IPS DF 4.7 (cell line): ENCODE measurements around the gene MTA1.

Experiments used
- DNase-seq: peaks from one replicate; pipeline ENCODE4 v3.0.0-alpha.2; 2013; ENCODE audit warnings: low spot score; ENCODE audit errors: extremely low read depth

The MTA1 gene

DNA sequence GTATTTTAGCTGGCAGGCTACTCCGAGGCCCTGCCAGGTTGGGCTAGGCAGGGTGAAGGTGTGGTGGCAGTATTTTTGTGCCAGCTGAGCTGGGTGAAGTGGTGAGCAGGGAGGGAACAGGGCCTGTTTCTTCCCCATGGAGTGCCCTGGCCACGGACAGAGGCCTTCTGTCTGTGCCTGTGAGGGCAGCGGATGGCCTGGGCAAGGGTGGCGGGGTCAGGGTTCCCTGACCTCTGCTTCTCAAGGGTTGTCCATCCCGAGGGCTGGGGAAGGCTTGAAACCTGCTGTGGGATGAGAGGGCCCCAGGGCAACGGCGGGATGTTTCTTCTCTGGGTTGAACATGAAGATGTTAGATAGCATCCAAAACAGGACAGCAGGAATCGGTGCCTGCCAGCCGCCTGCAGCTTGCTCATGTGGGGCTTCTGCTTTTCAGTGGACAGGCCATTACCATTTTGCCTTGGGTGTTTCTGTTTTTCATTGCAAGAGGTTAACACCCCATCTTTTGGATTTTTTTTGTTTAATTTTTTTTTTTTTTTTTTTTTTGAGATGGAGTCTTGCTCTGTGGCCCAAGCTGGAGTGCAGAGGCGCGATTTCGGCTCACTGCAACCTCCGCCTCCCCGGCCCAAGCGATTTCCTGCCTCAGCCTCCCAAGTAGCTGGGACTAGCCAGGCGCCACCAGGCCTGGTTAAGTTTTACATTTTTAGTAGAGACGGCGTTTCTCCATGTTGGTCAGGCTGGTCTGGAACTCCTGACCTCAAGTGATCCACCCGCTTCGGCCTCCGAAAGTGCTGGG, 3.3 kb downstream of the MTA1 start:
- no peak for DNase-seq

DNA sequence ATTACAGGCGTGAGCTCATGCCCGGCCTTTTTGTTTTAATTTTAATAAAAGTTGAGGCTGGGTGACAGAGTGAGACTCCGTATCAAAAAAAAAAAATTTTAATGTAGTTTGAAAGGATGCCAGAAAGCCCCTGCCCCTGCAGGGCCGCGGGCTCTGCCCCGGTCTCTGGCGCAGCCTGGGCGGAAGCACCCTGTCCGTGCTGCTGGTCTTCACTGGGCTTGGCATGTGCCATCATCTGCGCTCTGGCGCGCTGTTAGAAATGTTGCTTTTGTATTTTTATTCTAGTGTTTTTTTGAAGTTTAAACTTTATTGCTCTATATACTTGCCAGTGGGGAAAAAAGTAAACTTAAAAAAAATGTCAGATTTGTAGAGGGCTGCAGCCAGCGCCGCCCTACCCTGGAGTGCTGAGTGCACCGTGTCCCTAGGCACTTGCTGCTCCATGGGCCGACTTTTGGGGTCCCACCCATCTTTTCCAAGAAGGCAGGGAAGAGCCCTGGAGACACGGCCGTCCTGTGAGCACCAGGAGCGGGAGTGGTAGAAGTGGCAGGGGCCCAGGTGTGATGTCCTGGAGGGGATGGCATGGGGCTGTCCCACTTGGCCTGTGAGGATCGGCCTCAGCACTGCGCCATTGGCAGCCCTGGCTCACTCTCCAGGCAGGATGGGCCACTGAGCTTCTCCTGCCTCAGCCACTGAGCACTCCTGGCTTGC, 4.0 kb downstream of the MTA1 start:
- DNase-seq: no peak

DNA sequence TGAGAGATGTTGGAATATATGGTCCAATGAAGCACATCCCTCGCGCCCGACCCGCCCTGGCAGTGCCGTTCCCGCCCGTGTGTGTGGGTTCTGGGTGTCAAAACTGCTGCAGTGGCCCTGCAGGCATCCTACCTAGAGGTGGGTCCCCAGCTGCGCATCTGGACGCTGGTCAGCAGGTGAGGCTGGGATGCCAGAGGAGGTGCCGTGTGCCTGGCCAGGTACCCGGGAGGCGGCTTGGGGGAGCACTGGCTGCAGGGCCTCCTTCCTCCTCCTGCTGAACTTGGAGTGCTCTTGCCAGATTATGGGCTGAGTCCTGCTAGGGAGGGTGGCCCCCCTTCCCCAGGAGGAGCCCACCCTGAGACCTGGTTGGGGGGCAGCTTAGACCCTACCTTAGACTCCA, 5.2 kb downstream of the MTA1 start:
- no peak for DNase-seq

DNA sequence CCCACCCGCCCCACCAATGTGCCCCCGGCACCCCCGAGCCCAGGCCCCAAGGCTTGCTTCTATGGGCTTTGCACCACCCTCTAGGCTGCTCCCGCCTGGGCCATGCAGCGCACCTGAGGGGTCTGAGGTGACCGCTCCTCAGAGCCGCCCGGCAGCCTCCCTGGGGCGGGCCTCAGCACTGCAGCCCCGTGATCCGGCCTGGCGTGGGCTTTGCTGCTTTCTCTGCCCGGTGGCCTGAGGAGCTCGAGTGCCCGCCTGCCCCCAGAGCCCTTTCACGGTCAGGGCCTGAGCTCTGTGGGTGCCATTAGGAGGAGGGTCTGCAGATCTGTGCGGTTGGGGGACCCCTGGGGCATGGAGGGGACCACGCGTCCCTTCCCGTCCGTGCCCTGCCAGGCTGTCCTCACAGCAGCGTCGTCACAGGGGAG, 6.2 kb downstream of the MTA1 start:
- no peak for DNase-seq

DNA sequence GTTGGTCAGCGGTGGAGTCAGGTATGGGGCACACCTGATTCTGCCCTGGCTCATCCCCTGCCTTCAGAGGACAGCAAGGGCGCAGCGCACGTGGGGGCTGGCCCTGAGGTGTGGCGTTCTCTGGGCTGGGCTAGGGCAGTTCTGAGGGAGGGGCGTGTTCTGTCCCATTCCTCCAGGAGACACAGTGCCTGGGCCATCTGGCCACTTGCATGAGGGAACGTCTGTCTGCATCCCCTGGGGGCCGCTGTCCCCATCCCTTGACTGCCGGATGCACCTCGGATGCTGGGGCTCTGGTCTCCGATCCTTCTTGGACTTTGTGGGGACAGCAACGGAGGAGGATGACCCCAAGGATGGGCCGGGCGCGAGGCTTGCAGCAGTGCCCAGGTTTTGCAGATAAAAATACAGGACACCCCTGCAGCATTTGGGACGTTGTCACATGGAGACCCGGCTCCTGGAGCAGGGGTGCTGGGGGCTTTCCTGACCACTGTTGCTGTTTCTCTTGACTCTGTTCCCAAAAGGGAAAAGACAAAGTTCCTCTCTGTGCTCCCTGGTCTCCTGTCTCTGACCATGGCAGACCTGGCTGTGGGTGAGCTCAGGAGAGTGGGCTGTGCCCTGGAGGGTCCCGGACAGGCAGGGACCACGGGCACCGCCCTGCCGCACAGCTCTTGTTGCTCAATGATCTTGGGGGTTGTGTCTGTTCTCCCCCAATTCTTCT, 6.9 kb downstream of the MTA1 start:
- no peak for DNase-seq

DNA sequence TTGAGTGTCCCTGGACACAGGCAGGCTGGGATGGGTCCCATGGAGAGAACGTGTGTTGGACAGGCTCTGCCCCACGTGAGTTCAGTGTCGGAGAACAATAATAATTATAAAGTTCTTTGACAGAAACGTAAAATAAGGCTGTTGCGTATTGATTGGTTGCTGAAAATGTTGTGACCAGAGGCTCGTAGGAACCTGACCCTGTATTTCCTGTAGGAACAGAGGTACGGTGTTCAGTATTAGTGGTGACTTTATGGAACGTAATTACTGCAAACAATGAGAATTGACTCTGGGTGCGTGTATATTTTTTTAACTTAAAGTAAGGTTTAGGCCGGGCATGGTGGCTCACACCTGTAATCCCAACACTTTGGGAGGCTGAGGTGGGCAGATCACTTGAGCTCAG, 7.8 kb downstream of the MTA1 start:
- DNase-seq: no peak

DNA sequence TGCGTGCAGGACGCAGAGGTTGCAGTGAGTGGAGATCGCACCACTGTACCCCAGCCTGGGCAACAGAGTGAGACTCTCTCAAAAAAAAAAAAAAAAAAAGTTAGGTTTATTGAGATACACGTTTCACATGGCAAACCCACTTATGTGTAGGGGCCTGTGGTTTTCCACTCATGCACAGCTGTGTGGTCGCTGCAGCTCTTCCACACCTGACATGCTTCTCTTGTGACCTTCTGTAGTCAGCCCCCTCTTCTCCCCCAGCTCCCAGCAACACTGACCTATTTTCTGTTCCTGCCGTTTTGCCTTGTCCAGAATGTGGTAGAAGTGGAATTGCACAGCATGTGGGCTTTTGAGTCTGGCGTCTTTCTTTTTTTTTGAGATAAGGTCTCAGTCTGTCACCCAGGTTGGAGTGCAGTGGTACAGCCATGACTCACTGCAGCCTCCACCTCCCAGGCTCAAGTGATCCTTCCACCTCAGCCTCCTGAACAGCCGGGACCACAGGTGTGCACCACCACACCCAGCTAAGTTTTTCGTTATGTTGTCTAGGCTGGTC, 8.4 kb downstream of the MTA1 start:
- DNase-seq: no peak

DNA sequence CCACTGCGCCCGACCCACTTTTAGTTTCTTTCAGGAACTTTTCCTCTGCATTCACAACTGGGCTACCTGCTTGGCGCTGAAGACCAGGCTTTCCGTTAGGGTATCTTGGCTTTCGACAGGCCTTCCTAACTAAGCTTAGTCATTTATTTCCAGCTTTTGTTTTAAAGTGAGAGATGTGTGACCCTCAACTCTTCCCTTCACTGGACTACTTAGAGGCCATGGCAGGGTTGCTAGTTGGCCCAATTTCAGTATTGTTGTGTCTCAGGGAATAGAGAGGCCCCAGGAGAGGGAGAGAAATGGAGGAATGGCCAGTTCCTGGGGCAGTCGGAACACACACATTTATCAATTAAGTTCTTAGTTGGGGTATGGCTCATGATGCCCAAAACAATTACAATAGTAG, 10.4 kb downstream of the MTA1 start:
- DNase-seq: no peak

DNA sequence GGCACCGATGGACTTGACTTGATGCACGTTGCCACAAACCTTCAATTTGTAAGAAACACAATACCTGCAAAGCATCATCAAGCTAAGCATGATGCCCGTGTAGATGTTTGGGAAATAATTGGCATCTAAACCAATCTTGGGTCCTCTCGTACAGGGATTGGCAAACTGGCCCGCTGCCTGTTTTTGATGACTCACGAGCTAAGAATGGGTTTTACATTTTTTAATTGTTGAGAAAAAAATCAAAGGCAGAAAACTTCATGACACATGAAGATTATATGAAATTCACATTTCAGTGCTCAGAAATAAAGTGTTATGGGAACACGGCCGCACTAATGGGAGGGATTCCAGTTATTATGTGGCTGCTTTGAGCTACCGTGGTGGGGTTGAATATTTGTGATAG, 10.9 kb downstream of the MTA1 start:
- no peak for DNase-seq

DNA sequence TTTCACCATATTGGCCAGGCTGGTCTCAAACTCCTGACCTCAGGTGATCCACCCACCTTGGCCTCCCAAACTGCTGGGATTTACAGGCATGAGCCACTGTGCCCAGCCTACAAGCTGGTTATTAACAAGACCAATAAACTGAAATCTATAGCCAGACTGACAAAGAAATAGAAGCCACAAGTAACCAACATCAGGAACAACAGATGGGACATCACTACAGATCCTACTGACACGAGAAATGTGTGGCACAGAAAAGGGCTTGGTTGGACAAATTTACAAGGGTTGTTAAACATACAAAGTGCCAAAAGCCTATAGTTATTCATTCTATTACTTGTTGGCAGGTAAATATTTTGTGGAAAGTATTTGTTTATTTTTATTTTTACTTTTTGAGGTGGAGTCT, 11.6 kb downstream of the MTA1 start:
- DNase-seq: no peak

DNA sequence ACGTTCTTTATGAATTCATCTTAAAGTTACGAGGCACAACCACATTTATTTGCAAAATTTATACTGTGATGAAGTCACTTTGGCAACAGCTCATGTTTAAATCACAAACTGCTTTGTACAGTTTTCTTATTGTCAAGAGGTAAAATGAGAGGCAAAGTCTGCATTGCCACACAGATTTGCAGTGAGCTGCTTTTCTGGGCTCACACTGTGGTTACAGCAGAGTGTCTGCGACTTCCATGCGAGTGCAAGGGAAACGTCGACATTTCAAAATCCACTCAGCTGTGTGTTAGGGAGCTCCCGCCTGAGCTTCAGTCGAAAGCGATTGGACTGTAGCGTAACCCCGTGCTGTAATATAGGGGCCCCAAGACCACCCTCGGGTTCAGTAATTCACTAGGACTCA, 13.0 kb downstream of the MTA1 start:
- DNase-seq: no peak

DNA sequence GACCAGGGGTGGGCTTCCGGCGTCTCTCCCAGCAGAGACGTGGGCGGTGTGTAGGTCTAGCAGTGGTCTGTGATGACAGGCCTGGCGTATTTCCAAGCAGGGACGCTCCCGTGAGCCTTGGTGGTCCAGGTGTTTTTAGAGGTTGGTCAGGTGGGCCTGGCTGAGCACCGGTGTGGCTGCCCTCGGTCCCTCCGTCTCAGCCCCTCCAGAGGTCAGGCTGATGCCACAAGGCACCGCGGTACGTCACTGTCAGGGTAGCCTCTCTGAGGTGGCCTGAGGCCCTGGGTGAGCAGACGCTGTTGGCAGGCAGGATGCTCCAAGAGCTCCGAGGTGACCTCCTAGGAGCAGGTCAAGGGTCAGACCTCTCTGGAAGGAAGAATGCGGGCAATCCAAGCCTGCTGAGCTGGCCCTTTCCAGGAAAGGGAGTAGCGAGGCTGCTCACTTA, 13.6 kb downstream of the MTA1 start:
- no peak for DNase-seq

DNA sequence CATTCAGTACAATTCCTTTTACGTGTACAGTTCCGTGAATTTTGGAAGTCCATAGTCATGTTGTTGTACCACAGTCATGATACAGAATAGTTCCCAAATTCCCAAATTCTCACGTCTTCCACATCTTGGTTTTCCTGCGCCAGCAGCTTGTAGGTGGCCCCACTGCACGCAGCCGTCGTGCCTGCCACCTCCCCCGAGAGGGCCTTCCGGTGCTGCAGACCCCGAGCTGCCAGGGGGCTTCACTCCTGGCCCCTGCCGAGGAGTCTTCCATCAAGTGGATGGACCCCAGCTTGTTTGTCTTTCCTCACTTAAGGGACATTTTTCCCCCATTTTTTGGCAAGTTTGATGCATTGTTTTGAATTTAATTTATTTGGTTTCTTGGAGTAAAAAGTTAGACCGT, 16.8 kb downstream of the MTA1 start:
- no peak for DNase-seq

DNA sequence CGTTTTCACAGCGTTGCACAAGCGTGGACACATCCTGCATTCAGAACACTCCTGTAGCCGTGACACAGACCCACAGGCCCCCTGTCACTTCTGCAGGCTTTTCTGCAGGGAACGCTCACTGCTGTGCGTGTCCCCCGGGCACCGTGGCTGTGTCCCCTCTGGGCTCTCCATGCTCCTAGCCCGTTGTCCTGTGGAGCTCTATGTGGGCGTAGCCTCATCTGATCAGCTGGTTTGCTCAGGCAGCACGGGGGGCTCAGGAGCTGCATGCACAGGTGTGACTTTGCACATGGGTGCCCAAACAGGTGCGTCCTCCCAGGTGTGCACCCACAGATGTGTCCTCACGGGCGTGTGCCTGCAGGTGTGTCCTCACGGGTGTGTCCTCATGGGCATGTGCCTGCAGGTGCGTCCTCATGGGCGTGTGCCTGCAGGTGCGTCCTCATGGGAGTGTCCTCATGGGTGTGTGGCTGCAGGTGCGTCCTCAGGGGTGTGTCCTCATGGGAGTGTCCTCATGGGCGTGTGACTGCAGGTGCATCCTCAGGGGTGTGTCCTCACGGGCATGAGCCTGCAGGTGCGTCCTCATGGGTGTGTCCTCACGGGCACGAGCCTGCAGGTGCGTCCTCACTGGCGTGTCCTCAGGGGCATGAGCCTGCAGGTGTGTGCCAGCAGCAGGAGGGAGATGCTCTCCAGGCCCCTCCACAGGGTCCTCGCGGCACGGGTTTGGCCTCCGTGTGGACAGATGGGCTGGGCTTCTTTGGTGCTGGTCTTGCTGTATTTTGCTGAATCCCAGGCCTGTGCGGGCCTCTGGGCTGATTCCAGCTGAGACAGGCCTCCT, 17.5 kb downstream of the MTA1 start:
- no peak for DNase-seq

DNA sequence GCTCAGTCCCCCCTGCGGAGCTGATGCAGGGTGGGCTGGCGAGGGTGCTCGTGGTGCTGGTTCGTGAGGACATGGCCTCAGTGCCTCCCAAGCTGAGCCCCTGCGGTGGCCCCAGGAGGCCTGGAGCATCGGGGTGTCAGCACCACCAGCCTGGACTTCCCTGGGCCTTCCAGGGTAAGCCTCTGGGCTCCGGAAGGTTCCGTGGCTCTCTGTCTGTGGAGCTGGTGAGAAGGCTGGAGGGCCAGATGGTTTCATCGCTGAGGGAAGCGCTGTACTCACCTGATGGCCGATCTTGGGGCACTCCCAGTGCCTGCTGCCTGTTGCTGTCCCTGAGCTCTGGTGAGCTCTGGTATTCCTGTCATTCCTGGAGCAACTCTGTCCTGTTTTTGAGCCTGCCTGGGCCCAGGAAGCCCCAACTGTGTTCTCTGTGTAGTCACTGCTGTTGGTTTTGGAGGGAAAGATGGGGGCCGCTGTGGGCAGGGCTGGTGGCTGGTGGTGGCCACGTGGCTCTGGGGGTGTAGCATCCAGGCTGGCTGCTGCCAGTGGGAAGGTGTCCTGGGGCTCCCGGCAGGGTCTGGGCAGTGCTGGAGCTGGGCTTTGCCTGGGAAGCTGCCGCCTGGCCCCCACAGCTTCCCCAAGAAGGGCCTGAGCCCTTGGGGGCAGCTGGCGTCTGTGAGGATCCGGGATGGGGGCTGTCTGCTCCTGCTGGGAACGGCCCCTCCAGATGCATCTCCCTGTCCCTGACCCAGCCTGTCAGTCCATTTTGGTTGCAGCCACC, 18.3 kb downstream of the MTA1 start:
- DNase-seq: no peak

DNA sequence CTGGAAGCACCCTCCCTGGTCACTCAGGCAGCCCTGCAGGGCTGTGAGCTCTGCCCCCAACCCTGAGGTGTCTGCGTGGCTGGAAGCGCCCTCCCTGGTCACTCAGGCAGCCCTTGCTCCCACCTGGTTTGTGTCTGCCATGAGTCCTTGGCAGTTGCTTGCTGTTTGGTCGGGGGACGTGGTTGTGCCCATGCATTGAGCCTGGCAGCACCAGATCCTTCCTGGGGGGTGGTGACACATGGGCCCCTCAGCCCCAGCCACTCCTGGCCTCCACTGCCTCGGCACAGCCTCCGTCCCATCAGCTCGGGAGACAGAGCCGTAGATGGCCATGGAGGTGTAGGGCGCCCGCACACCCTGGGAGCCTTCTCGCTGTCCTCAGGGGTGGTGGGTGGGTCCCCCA, 19.6 kb downstream of the MTA1 start:
- no peak for DNase-seq

DNA sequence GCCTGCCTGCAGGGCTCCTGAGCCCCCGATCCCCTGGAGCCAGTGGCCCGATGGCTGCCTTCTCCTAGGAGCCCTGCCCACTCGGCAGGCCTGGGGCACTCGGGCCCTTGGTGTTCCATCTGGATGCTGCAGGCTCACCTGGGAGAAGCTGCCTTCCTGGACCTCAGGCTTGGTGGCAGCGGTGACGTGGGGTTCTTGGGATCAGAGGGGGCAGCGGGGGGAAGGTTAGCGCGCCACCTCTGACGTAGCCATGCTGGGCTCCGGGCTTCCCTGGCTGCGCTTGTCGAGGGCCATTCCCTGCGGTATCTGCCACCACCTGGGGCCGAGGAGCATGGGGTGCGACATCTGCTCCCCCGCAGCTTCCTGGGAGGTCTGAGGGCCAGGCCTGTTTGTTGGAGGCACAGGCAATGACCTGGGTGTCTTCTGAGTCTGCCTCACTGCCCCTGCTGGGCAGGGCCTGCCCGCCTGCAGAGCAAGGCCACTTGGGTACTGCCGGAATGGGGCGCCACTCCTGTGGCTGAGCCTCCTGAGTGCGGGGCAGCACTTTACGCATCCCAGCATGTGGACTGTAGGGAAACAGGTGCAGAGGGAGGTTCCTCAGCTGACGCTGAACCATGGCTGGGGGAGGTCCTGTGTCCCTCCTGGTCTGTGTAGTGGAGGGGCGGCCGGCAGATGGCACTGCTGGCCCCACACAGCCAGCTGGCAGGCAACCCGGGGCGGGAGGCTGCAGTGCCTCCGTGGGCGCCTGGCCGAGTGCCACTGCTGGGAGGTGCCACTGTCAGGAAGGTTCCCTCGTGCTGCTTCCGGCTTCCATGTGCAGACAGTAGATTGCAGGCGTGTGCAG, 20.3 kb downstream of the MTA1 start:
- DNase-seq: no peak

DNA sequence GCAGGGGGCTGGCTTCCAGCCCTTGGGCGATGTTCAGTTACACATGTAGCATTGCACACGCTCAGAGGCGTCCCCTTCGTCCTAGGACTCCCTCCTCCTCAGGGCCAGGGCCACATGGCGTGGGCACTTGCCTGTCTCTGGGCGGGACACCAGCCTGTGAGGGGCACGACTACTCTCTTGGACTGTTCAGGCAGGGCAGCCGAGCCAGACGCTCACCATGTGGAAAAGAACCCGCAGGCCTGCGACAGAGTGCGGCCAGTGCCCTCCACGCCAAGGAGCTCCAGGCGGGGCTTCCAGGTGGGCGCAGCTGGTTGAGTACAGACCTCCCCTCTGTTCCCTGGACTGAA, 20.9 kb downstream of the MTA1 start:
- DNase-seq: no peak

DNA sequence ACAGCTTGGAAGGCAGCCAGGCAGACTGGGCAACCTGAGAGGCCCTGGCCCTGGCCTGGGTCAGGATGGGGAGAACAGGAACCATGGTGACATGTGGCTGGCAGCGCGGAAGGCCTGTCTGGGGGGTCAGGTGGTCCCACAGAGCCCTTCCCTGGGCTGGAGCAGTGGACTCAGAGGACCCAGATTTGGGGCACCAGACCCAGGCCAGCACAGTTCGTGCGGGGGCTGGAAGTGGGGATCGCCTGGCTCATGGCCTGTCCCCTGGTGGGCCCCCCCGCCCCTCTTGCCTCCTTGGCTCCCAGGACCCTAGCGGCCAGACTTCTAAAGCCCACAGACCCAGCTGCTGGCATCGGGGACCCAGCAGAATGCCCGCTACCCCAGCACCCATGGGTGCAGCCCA, 21.4 kb downstream of the MTA1 start:
- DNase-seq: no peak

DNA sequence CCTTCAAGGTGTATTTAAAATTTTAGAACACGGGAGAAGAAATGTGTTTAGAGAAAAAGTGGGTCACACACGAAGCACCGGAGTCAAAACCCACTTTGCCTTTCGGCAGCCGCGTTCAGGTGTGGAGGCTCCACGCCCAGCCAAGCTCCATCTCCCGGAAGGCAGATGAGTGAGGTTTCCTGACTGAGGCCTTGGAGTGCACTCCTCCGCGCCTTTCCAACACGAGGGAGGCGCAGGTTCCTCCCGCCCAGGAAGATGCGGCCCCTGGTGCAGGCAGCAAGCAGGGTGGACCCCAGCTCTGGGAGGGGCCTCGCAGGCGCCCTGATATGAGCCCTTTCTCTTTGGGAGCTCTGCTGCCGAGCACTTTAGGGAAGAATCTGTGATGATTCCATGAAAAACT, 22.5 kb downstream of the MTA1 start:
- no peak for DNase-seq
